GM12891 (cell line): ENCODE data around the gene GTF3C2.

Experiments used
- POLR2A ChIP-seq: IDR thresholded peaks from 2 replicates; pipeline ENCODE4 v1.6.1; 2011; ENCODE audit warnings: low read depth, low read length, control low read depth
- POLR2AphosphoS5 ChIP-seq: IDR thresholded peaks from 2 replicates; pipeline ENCODE4 v1.6.1; 2011; ENCODE audit warnings: low read depth, low read length, control low read depth
- SPI1 ChIP-seq: IDR thresholded peaks from 2 replicates; pipeline ENCODE4 v1.6.1; 2011; ENCODE audit warnings: low read depth, low read length, control low read depth
- TAF1 ChIP-seq: IDR thresholded peaks from 2 replicates; pipeline ENCODE4 v1.6.1; 2011; ENCODE audit warnings: low read depth, low read length, control low read depth

DNA sequence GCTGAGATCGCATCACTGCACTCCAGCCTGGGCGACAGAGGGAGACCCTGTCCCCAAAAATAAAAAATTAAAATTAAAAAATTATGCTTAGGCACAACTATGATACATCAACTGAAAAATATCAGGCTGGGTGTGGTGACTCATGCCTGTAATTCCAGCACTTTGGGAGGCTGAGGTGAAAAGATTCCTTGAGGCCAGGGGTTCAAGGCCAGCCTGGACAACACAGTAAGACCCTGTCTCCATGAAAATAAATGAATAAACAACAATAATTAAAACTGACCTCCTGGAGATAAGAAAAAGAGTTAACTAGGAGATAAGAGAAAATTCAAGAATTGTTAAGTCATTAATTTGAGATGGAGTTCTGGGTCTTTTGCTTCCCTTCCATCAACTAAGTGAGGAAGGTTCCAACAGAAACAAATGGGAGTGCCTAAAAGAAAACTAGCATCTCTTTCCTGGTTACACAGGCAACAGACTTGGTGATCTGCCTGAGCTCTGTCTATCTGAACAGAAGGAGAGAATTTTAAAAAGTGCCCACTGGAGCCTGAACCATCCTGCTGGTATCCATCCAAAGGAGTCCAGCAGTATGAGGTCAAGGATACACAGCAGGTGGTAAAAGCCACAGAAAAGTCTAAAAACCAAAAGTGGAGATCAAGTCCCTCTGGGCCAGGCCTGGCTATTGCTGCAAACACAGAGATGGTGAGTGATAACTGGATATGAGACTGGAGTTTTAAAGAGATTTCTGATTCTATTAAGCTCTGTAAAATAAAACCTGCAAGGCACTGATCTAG, 44.0 kb upstream of the GTF3C2 start:
- TF ChIP-seq POLR2AphosphoS5 (no peak), POLR2A (no peak), TAF1 (no peak), SPI1 (no peak)
